Parathyroid adenoma (tissue), 2 donors: ENCODE data around the gene PRDM16.

ENCODE experiments used
- H2AFZ ChIP-seq: fragments of 300-600 bp; sonication (generic); one replicate; pipeline ENCODE4 v1.7.0; 2017; ENCODE audit warnings: antibody characterized with exemption, mild to moderate bottlenecking
- H3K27ac ChIP-seq: fragments of 300-600 bp; sonication (generic); one replicate; pipeline ENCODE4 v1.7.0; 2017
- H3K27me3 ChIP-seq: fragments of 300-600 bp; sonication (generic); one replicate; pipeline ENCODE4 v1.7.0; 2017; ENCODE audit warnings: low read length; ENCODE audit not compliant: control insufficient read depth, insufficient read depth
- H3K36me3 ChIP-seq: fragments of 300-600 bp; sonication (generic); one replicate; pipeline ENCODE4 v1.7.0; 2017; ENCODE audit warnings: low read length; ENCODE audit not compliant: control insufficient read depth, insufficient read depth
- H3K4me1 ChIP-seq: fragments of 300-600 bp; sonication (generic); one replicate; pipeline ENCODE4 v1.7.0; 2017; ENCODE audit warnings: control low read depth
- H3K4me2 ChIP-seq: fragments of 300-600 bp; sonication (generic); one replicate; pipeline ENCODE4 v1.7.0; 2017; ENCODE audit warnings: low read length
- H3K4me3 ChIP-seq: fragments of 300-600 bp; sonication (generic); one replicate; pipeline ENCODE4 v1.7.0; 2017; ENCODE audit warnings: low read depth, low read length
- H3K79me2 ChIP-seq: fragments of 300-600 bp; sonication (generic); one replicate; pipeline ENCODE4 v1.7.0; 2017; ENCODE audit warnings: control low read depth
- H3K9ac ChIP-seq: fragments of 300-600 bp; sonication (generic); one replicate; pipeline ENCODE4 v1.7.0; 2017; ENCODE audit warnings: mild to moderate bottlenecking
- H3K9me3 ChIP-seq: fragments of 300-600 bp; sonication (generic); one replicate; pipeline ENCODE4 v1.7.0; 2017; ENCODE audit warnings: low read length; ENCODE audit not compliant: control insufficient read depth
- TF ChIP-seq, protein P1 (sequence below): fragments of 300-600 bp; sonication (generic); IDR thresholded peaks from one replicate; pipeline ENCODE4 v1.7.0; 2017; ENCODE audit warnings: antibody characterized with exemption, mild to moderate bottlenecking
- donor health status: primary hyperparathyroidism.

PRDM16 gene

DNA sequence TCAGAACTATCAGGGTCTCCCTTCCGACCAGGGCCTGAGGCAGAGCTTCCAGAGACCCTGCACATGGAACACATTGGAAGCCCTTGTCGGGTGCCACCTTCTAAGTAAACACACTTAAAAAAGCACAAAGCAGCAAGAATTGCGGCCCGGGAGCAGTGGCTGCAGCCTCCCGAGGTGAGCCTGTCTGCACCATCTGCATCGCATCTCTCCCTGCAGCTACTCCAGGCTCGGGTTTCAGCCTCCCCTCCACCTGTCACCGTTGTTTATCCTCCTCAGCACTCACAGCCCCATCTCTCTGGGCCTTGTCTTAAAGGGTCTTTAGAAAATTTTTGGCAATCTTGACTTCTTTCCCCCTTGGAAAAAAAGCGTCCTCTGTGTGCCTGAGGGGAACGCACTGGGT lies 290.3 kb downstream of the PRDM16 start:
- Histone ChIP-seq H3K9me3 (no peaks in the 10 kb centered on the region), H3K27ac (no peak overlapping the region), H3K27me3 (no peaks in the 10 kb centered on the region), H3K4me3 (no peak overlapping the region), H3K4me1 (no peaks in the 10 kb centered on the region), H3K4me2 (no peak overlapping the region), H2AFZ (no peak overlapping the region), H3K36me3 (no peaks in the 10 kb centered on the region), H3K9ac (no peak overlapping the region), H3K79me2 (no peaks in the 10 kb centered on the region)
- TF ChIP-seq, protein P1, sequence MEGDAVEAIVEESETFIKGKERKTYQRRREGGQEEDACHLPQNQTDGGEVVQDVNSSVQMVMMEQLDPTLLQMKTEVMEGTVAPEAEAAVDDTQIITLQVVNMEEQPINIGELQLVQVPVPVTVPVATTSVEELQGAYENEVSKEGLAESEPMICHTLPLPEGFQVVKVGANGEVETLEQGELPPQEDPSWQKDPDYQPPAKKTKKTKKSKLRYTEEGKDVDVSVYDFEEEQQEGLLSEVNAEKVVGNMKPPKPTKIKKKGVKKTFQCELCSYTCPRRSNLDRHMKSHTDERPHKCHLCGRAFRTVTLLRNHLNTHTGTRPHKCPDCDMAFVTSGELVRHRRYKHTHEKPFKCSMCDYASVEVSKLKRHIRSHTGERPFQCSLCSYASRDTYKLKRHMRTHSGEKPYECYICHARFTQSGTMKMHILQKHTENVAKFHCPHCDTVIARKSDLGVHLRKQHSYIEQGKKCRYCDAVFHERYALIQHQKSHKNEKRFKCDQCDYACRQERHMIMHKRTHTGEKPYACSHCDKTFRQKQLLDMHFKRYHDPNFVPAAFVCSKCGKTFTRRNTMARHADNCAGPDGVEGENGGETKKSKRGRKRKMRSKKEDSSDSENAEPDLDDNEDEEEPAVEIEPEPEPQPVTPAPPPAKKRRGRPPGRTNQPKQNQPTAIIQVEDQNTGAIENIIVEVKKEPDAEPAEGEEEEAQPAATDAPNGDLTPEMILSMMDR = no peak

DNA sequence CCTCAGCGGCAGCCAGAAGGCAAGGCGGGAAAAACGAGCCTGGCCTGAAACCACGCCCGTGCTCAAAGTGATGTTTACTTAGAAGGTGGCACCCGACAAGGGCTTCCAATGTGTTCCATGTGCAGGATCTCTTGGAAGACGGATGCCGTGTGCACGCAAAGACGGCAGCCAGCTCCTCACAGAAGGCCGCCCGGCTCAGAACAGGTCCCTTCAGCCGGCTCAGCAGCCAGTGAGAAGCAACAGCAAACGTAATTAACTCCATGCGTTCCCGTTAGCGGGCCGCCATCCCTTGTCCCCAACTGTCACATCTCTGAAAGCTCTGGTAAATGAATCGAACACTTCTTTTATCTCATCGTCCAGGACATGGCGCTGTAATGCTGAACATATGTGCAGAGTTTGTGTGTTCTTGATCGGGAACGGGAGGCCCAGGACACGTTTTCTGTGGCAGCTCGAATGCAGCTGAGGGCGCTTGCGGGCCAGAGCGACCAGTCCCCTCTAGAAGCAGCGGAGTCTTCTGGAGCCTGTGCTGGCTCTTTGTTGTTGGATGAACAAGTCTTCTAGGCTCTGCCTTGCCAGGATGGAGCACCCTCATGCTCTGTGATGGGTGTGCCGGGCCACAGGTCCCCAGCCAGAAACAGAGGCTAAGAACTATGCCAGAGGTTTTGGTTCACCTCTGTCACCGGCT lies 290.9 kb downstream of the PRDM16 start:
- TF ChIP-seq, protein P1 = no peak
- H3K79me2 ChIP-seq = no peaks in the 10 kb centered on the region
- H3K27ac ChIP-seq = no peak overlapping the region
- no peak overlapping the region for H3K9ac ChIP-seq
- no peaks in the 10 kb centered on the region for H3K36me3 ChIP-seq
- H3K4me1 ChIP-seq = no peaks in the 10 kb centered on the region
- no peaks in the 10 kb centered on the region for H3K9me3 ChIP-seq
- H3K27me3 ChIP-seq = no peaks in the 10 kb centered on the region
- H2AFZ ChIP-seq = no peak overlapping the region
- no peak overlapping the region for H3K4me2 ChIP-seq
- no peak overlapping the region for H3K4me3 ChIP-seq

DNA sequence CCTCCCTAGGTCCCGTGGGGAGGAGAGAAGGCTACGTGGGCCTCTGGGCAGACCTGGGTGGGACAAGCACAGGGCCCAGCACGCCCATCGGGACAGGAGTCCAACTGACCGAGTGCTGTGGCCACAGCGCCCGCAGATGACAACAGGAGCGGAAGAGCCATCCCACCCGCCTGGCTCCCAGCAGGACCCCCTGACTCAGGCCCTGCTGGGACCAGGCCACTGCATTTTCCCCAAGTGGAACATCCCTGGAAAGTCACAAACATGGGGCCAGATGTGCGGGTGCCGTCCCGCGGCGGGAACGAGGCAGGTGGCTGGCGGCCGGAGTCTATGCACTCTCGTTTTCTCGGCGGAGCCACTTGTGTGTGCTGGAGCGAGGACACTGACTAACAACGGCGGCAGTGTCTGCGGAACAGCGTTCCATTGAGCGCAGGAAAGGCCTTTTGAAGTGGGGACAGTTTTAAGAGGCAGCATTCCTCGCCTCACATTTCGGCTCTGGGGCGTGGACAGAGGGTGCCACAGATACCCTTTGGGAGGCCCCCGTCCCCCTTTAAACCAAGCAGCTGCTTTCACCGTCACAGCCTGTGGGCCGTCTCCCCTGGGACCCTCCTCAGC lies 291.7 kb downstream of the PRDM16 start:
- H3K9ac ChIP-seq = no peak overlapping the region
- no peak overlapping the region for H3K4me3 ChIP-seq
- no peaks in the 10 kb centered on the region for H3K4me1 ChIP-seq
- H3K27me3 ChIP-seq = no peaks in the 10 kb centered on the region
- H3K79me2 ChIP-seq = no peaks in the 10 kb centered on the region
- no peak overlapping the region for H2AFZ ChIP-seq
- TF ChIP-seq, protein P1 = no peak
- no peak overlapping the region for H3K27ac ChIP-seq
- no peaks in the 10 kb centered on the region for H3K36me3 ChIP-seq
- no peak overlapping the region for H3K4me2 ChIP-seq
- H3K9me3 ChIP-seq = no peaks in the 10 kb centered on the region

DNA sequence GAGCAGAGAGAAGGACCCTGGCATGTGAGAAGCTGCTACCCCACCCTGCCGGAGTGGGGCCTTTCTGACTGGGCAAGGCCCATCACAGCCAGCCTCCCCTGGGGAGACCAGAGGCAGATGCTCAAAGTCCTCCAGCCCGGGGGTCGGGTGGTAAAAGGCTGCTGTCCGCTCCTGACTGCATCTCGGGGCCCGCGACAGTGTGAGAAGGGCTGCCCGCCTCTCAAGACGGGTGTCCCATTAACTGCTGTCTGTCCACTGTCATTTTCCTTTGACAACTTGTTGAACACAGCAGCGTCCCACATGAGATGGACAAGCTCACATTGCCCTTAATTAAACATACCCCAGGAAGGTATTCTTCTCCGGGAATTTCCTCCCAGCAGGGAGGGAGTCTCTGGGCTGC lies 294.0 kb downstream of the PRDM16 start:
- no peaks in the 10 kb centered on the region for H3K27me3 ChIP-seq
- TF ChIP-seq, protein P1 = no peak
- no peaks in the 10 kb centered on the region for H3K9me3 ChIP-seq
- H3K27ac ChIP-seq = no peak overlapping the region
- H3K9ac ChIP-seq = no peak overlapping the region
- no peaks in the 10 kb centered on the region for H3K4me1 ChIP-seq
- H2AFZ ChIP-seq = no peak overlapping the region
- no peaks in the 10 kb centered on the region for H3K79me2 ChIP-seq
- H3K36me3 ChIP-seq = no peaks in the 10 kb centered on the region
- H3K4me2 ChIP-seq = no peak overlapping the region
- H3K4me3 ChIP-seq = no peak overlapping the region

DNA sequence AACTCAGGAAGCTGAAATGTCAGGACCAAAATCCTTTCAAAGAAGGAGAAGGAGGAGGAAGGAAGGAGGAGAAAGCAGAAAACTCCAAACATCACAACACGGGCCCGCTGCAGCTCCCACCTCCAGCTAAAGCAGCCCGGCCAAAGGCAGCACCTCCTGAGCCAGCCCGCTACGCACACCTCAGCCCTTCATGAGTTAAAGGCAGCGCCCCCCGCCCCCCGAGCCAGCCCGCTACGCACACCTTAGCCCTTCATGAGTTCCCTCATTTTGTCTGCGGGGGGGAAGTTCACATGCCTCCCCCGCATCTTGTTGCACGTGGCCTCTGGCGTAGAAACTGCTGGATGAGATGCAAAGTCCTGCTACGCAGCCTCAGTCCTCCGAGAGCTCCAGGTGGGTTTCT lies 294.8 kb downstream of the PRDM16 start:
- Histone ChIP-seq H3K4me3 (no peak overlapping the region), H3K79me2 (no peaks in the 10 kb centered on the region), H3K4me1 (no peaks in the 10 kb centered on the region), H3K27ac (no peak overlapping the region), H3K36me3 (no peaks in the 10 kb centered on the region), H3K9me3 (no peaks in the 10 kb centered on the region), H3K27me3 (no peaks in the 10 kb centered on the region), H2AFZ (no peak overlapping the region), H3K9ac (no peak overlapping the region), H3K4me2 (no peak overlapping the region)
- TF ChIP-seq, protein P1 = no peak
